CD14-positive monocyte (primary cell): ENCODE measurements around the gene C16orf96. TPM values are rescaled to one million over a fixed set of nuclear protein-coding genes. Genes with fewer than 3 reads are reported as not detected.

Experiments
- DNase-seq, 3 donors: peaks; one replicate each; pipeline ENCODE4 v3.0.0-alpha.2; 2011 to 2022
- H2AFZ ChIP-seq: 2 replicates; pipeline ENCODE4 v1.6.0; 2012; ENCODE audit warnings: mild to moderate bottlenecking, low read depth, low read length, inconsistent platforms; ENCODE audit not compliant: insufficient read depth, poor library complexity, severe bottlenecking
- H3K27ac ChIP-seq, 2 donors: 1 replicate in 1 of 2; 2 replicates in 1 of 2; pipeline ENCODE4 v1.5.1; 2012 to 2013; ENCODE audit warnings: low read length in 2 of 2, control low read depth in 1 of 2, inconsistent platforms in 1 of 2, low read depth in 1 of 2, mild to moderate bottlenecking in 1 of 2
- H3K27me3 ChIP-seq, 2 donors: one replicate each; pipeline versions ENCODE4 v1.6.0 to v1.6.1; 2011 to 2013; ENCODE audit warnings: low read length in 2 of 2; ENCODE audit not compliant: control insufficient read depth in 2 of 2, insufficient read depth in 2 of 2
- H3K36me3 ChIP-seq, 2 donors: replicated peaks in 1 of 2; 1 replicate in 1 of 2; 2 replicates in 1 of 2; pipeline versions ENCODE4 v1.5.1 to v1.6.1; 2012 to 2013; ENCODE audit warnings: low read length in 2 of 2, control low read depth in 1 of 2, inconsistent platforms in 1 of 2, mild to moderate bottlenecking in 1 of 2; ENCODE audit not compliant: insufficient read depth in 2 of 2, control insufficient read depth in 1 of 2
- H3K4me1 ChIP-seq, 2 donors: 1 replicate in 1 of 2; 2 replicates in 1 of 2; pipeline versions ENCODE4 v1.5.1 to v1.6.1; 2012 to 2013; ENCODE audit warnings: low read length in 2 of 2, control low read depth in 1 of 2, inconsistent platforms in 1 of 2, mild to moderate bottlenecking in 1 of 2, moderate library complexity in 1 of 2; ENCODE audit not compliant: insufficient read depth in 2 of 2, control insufficient read depth in 1 of 2
- H3K4me2 ChIP-seq: replicated peaks from 2 replicates; pipeline ENCODE3; 2012; ENCODE audit warnings: low read length, moderate library complexity, mild to moderate bottlenecking; ENCODE audit not compliant: poor library complexity, severe bottlenecking; ENCODE audit errors: extremely low read depth
- H3K4me3 ChIP-seq, 3 experiments: fragments of 200-600 bp in 1 of 3; sonication (generic) in 1 of 3; replicated peaks in 1 of 3; 1 replicate in 2 of 3; 2 replicates in 1 of 3; pipeline ENCODE4 v1.5.1; 2011 to 2013; ENCODE audit warnings: low read length in 3 of 3, mild to moderate bottlenecking in 3 of 3, control low read depth in 2 of 3, low read depth in 2 of 3, inconsistent platforms in 1 of 3, moderate library complexity in 1 of 3
- H3K79me2 ChIP-seq: 2 replicates; pipeline ENCODE4 v1.6.0; 2012; ENCODE audit warnings: mild to moderate bottlenecking, control low read depth, inconsistent platforms, low read length, moderate library complexity; ENCODE audit not compliant: insufficient read depth
- H3K9ac ChIP-seq: 2 replicates; pipeline ENCODE4 v1.6.0; 2017; ENCODE audit warnings: low read length, mild to moderate bottlenecking; ENCODE audit not compliant: insufficient read depth, poor library complexity, severe bottlenecking
- H3K9me3 ChIP-seq, 2 donors: replicated peaks in 1 of 2; 1 replicate in 1 of 2; 2 replicates in 1 of 2; pipeline versions ENCODE4 v1.5.1 to v1.6.1; 2012 to 2013; ENCODE audit warnings: low read length in 2 of 2, control low read depth in 1 of 2; ENCODE audit not compliant: control insufficient read depth in 1 of 2, insufficient read depth in 1 of 2
- H4K20me1 ChIP-seq: 2 replicates; pipeline ENCODE4 v1.6.0; 2012; ENCODE audit warnings: mild to moderate bottlenecking, low read length, control low read depth, moderate library complexity; ENCODE audit not compliant: insufficient read depth
- H3K27ac Mint-ChIP-seq, 7 donors: one replicate each; pipeline ENCODE4 v1.8.0; 2020; ENCODE audit warnings: mild to moderate bottlenecking in 7 of 7, mixed read lengths in 7 of 7, moderate library complexity in 6 of 7, inconsistent platforms in 2 of 7
- H3K27me3 Mint-ChIP-seq, 3 donors: one replicate each; pipeline ENCODE4 v1.8.0; 2021 to 2022; ENCODE audit warnings: low read depth in 3 of 3, mild to moderate bottlenecking in 3 of 3, mixed read lengths in 3 of 3, moderate library complexity in 3 of 3, inconsistent platforms in 1 of 3
- H3K36me3 Mint-ChIP-seq, 2 donors: one replicate each; pipeline ENCODE4 v1.8.0; 2020; ENCODE audit warnings: mixed read lengths in 2 of 2, inconsistent platforms in 1 of 2, mild to moderate bottlenecking in 1 of 2
- H3K4me1 Mint-ChIP-seq: one replicate; pipeline ENCODE4 v1.8.0; 2020; ENCODE audit warnings: mild to moderate bottlenecking, mixed read lengths
- H3K4me3 Mint-ChIP-seq, 2 donors: one replicate each; pipeline ENCODE4 v1.8.0; 2020; ENCODE audit warnings: mild to moderate bottlenecking in 2 of 2, mixed read lengths in 2 of 2, moderate library complexity in 1 of 2
- H3K9me3 Mint-ChIP-seq, 7 donors: one replicate each; pipeline ENCODE4 v1.8.0; 2020 to 2022; ENCODE audit warnings: mixed read lengths in 7 of 7, mild to moderate bottlenecking in 6 of 7, moderate library complexity in 6 of 7, inconsistent platforms in 2 of 7
- CTCF ChIP-seq: fragments of 200-600 bp; IDR thresholded peaks from one replicate; pipeline ENCODE4 v1.8.0; 2022; ENCODE audit warnings: antibody characterized with exemption, mild to moderate bottlenecking
- WGBS: methylation state at CpG from one replicate; pipeline ENCODE4 v1.1.5; 2013; ENCODE audit warnings: missing lambda C conversion rate; ENCODE audit not compliant: insufficient coverage; 5-methylcytosine and 5-hydroxymethylcytosine counted together
- intact Hi-C, 2 donors: fragments of 100-400 bp; cut with micrococcal nuclease; formaldehyde crosslinking; loops; one replicate each; pipeline versions ENCODE4 v1.15.0 to v1.15.1; 2023
- polyA plus RNA-seq, 3 donors: library from polyadenylated mRNA; depleted of rRNA in 1 of 3; unstranded in 2 of 3; stranded (reverse) in 1 of 3; fragments of 300-500 nt in 2 of 3; fragments of >200 nt in 1 of 3; fragmentation: Illumina TruSeq in 2 of 3; gene quantifications; 1 replicate in 2 of 3; 2 replicates in 1 of 3; pipeline ENCODE4 v1.2.3, GENCODE V29; 2012 to 2021

C16orf96 gene
- polyA plus RNA-seq, 3 donors = 0.13 TPM; not detected in 2

- TF ChIP-seq CTCF = no peak
- peaks cover 25% of the 10 kb centered on the region in 2 donors for H3K36me3 Mint-ChIP-seq
- H3K27ac Mint-ChIP-seq = peak overlapping the region in 1 of 7 donors; percentile 72
- no peak overlapping the region for H3K9ac ChIP-seq
- H3K27me3 ChIP-seq = no peaks in the 10 kb centered on the region
- no peaks in the 10 kb centered on the region for H3K9me3 ChIP-seq
- peaks cover 20% of the 10 kb centered on the region for H3K4me1 Mint-ChIP-seq
- H3K4me3 Mint-ChIP-seq = no peak overlapping the region
- WGBS = 53% methylated on average over 6 of the region's 16 CpGs
- intact Hi-C loops = no loop called here
- H3K27ac ChIP-seq = no peak overlapping the region
- no peak for DNase-seq
- peaks cover 0 to 3% (median 0%) of the 10 kb centered on the region in 7 donors for H3K9me3 Mint-ChIP-seq
- no peak overlapping the region for H2AFZ ChIP-seq
- peaks cover 34% of the 10 kb centered on the region for H3K79me2 ChIP-seq
- peaks cover 0 to 2% (median 0%) of the 10 kb centered on the region in 3 donors for H3K27me3 Mint-ChIP-seq
- peaks cover 9 to 18% of the 10 kb centered on the region in 2 donors for H3K4me1 ChIP-seq
- peaks cover 10 to 14% of the 10 kb centered on the region in 2 donors for H3K36me3 ChIP-seq
- H3K4me2 ChIP-seq = no peak overlapping the region
- no peak overlapping the region for H3K4me3 ChIP-seq
- H4K20me1 ChIP-seq = peaks cover 8% of the 10 kb centered on the region
These were observed 26.8 kb upstream of the C16orf96 start for GRCh38 chr16:4529085-4530060.

GRCh38 chr16:4531811-4532210, 24.3 kb upstream of the C16orf96 start:
- TF ChIP-seq CTCF = no peak
- H3K4me1 Mint-ChIP-seq = peaks cover 27% of the 10 kb centered on the region
- Histone ChIP-seq H3K9ac (no peak overlapping the region), H3K9me3 (no peaks in the 10 kb centered on the region), H2AFZ (no peak overlapping the region), H3K4me1 (peaks cover 6 to 15% of the 10 kb centered on the region in 2 donors), H3K27me3 (no peaks in the 10 kb centered on the region), H3K27ac (no peak overlapping the region), H4K20me1 (peaks cover 14% of the 10 kb centered on the region), H3K4me3 (no peak overlapping the region), H3K4me2 (no peak overlapping the region), H3K79me2 (peaks cover 36% of the 10 kb centered on the region), H3K36me3 (peaks cover 10 to 14% of the 10 kb centered on the region in 2 donors)
- H3K27me3 Mint-ChIP-seq = peaks cover 0 to 4% (median under 1%) of the 10 kb centered on the region in 3 donors
- peaks cover 0 to 3% (median 0%) of the 10 kb centered on the region in 7 donors for H3K9me3 Mint-ChIP-seq
- 96% methylated on average over 7 of the region's 8 CpGs for WGBS
- DNase-seq = no peak
- H3K36me3 Mint-ChIP-seq = peaks cover 21 to 30% of the 10 kb centered on the region in 2 donors
- no peak overlapping the region for H3K4me3 Mint-ChIP-seq
- intact Hi-C loops = no loop called here
- H3K27ac Mint-ChIP-seq = no peak overlapping the region
